Measurements from ENCODE around the gene VEZF1.

The VEZF1 gene, protein sequence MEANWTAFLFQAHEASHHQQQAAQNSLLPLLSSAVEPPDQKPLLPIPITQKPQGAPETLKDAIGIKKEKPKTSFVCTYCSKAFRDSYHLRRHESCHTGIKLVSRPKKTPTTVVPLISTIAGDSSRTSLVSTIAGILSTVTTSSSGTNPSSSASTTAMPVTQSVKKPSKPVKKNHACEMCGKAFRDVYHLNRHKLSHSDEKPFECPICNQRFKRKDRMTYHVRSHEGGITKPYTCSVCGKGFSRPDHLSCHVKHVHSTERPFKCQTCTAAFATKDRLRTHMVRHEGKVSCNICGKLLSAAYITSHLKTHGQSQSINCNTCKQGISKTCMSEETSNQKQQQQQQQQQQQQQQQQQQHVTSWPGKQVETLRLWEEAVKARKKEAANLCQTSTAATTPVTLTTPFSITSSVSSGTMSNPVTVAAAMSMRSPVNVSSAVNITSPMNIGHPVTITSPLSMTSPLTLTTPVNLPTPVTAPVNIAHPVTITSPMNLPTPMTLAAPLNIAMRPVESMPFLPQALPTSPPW

GRCh38 chr17:57987581-57988300, at the start of gene VEZF1:
TSS of gene VEZF1 (minus strand) at chr17:57988254. CDS start at chr17:57988111, 143 bp downstream.
- H3K36me3 Mint-ChIP-seq (ENCODE audit: low read depth) = peaks cover 21% of the 10 kb centered on the region

GRCh38 chr17:58032691-58033415, 44.8 kb upstream of the VEZF1 start:
- Mint-ChIP-seq H3K36me3 (ENCODE audit: low read depth) (no peaks in the 10 kb centered on the region), H3K4me1 (ENCODE audit: low read depth) (no peaks in the 10 kb centered on the region), H3K27me3 (peaks cover 21% of the 10 kb centered on the region), H3K9me3 (no peaks in the 10 kb centered on the region), H3K4me3 (no peak overlapping the region), H3K27ac (no peak overlapping the region)

More at GRCh38 chr17:57987581-57988300, at the start of gene VEZF1:
- H3K27ac Mint-ChIP-seq = peak within 1 kb of the TSS; percentile 92
- H3K9me3 Mint-ChIP-seq = no peaks in the 10 kb centered on the region
- H3K27me3 Mint-ChIP-seq = no peaks in the 10 kb centered on the region
- H3K4me3 Mint-ChIP-seq = peak within 1 kb of the TSS; percentile 90
- H3K4me1 Mint-ChIP-seq (ENCODE audit: low read depth) = peaks cover 70% of the 10 kb centered on the region

DNA sequence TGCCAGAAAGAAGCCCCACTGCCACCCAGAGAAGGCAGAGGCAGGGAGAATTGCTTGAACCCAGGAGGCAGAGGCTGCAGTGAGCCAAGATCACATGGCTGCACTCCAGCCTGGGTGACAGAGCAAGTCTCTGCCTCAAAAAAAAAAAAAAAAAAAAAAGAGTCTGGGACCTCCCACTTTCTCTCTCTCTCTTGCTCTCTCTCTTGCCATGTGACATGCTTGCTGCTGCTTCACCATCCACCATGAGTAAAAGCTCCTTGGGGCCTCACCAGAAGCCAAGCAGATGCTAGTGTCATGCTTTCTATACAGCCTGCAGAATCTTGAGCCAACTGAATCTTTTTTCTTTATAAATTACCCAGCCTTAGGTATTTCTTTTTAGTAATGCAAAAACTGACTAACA, 40.5 kb upstream of the VEZF1 start:
- Mint-ChIP-seq H3K36me3 (ENCODE audit: low read depth) (no peaks in the 10 kb centered on the region), H3K27ac (no peak overlapping the region), H3K4me1 (ENCODE audit: low read depth) (no peaks in the 10 kb centered on the region), H3K4me3 (no peak overlapping the region), H3K9me3 (no peaks in the 10 kb centered on the region), H3K27me3 (peaks cover 38% of the 10 kb centered on the region)

DNA sequence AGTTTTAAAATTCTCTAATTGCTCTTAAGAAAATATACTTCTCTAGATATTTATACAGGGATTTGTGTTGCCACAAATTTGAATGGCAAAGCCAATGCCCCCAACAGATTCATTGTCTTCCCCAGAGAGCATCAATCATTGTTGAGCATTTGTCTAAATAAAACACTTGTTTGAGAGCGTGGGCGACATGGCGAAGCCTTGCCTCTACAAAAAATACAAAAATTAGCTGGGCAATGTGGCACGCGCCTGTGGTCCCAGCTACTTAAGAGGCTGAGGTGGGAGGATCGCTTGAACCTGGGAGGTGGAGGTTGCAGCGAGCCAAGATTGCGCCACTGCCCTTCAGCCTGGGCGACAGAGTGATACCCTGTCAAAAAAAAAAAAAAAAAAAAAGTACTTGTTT, 32.3 kb upstream of the VEZF1 start:
- H3K4me1 Mint-ChIP-seq (ENCODE audit: low read depth) = no peaks in the 10 kb centered on the region
- H3K27me3 Mint-ChIP-seq = peaks cover 26% of the 10 kb centered on the region
- H3K27ac Mint-ChIP-seq = no peak overlapping the region
- H3K9me3 Mint-ChIP-seq = no peaks in the 10 kb centered on the region
- no peak overlapping the region for H3K4me3 Mint-ChIP-seq
- H3K36me3 Mint-ChIP-seq (ENCODE audit: low read depth) = no peaks in the 10 kb centered on the region

DNA sequence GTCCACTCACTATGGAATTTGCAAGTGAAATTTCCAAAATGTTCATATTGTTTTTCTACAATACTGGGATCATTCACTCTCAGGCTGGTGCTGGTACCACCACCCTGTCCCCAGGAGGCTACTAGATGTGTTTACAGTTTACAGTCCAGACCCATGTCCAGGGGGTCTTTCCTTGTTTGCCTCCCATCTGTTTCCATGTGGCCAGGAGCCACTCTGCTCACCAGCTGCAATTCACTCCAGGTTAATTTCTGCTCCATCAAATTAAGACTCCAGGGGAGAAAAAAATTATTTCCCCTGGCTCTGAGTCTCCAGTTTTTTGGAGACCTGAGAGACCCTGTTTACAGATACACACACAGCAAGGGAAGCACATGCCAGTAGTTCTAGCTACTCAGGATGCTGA, 31.5 kb upstream of the VEZF1 start:
- Mint-ChIP-seq H3K27me3 (peaks cover 19% of the 10 kb centered on the region), H3K4me1 (ENCODE audit: low read depth) (no peaks in the 10 kb centered on the region), H3K27ac (no peak overlapping the region), H3K36me3 (ENCODE audit: low read depth) (no peaks in the 10 kb centered on the region), H3K9me3 (no peaks in the 10 kb centered on the region), H3K4me3 (no peak overlapping the region)

DNA sequence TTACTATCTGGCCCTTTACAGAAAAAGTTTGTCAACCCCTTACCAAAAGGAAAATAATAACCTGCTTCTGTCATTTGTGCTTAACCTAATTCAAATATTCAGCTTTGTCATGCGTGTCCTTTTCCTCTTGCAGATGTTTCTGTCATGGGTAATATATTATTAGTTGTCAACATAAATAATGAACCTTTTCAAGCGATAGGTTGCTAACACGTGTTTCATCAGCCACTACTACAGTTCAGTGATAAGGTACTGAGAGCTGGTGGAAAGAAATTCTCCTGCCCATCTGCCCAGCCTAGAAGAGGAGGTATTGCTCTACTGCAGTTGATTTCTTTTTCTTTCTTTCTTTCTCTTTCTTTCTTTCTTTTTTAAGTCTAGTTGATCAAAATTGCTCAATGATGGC, 31.0 kb upstream of the VEZF1 start:
- peaks cover 19% of the 10 kb centered on the region for H3K27me3 Mint-ChIP-seq
- H3K4me3 Mint-ChIP-seq = no peak overlapping the region
- no peak overlapping the region for H3K27ac Mint-ChIP-seq
- H3K4me1 Mint-ChIP-seq (ENCODE audit: low read depth) = no peaks in the 10 kb centered on the region
- H3K9me3 Mint-ChIP-seq = no peaks in the 10 kb centered on the region
- H3K36me3 Mint-ChIP-seq (ENCODE audit: low read depth) = no peaks in the 10 kb centered on the region

DNA sequence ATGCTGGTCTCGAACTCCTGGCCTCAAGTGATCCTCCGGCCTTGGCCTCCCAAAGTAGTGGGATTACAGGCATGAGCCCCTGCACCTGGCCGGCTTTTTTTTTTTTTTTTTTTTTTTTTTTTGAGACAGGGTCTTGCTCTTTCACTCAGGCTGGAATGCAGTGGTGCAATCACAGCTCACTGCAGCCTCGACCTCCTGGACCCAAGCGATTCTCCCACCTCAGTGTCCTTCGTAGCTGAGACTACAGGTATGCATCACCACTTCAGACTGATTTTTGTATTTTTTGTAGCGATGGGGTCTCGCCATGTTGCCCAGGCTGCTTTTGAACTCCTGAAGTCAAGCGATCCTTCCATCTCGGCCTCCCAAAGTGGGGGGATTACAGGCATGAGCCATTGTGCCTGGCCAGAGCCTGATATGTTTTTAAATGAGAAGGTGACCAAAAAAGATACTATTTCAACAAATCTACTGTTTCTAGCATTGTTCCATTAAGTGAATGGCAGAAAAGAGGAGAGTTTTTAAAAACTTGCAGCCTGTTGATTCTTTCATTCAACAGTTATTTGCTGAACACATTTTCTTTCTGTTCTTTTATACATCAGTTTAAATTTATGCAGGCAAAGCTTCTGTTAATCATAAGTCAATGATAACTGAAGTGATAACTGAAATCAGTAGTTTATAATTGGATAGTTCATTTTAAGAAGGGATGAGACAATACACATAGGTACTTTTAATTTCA, 22.2 kb upstream of the VEZF1 start:
- no peak overlapping the region for H3K27ac Mint-ChIP-seq
- peaks cover 36% of the 10 kb centered on the region for H3K4me1 Mint-ChIP-seq (ENCODE audit: low read depth)
- no peaks in the 10 kb centered on the region for H3K27me3 Mint-ChIP-seq
- no peaks in the 10 kb centered on the region for H3K9me3 Mint-ChIP-seq
- no peak overlapping the region for H3K4me3 Mint-ChIP-seq
- H3K36me3 Mint-ChIP-seq (ENCODE audit: low read depth) = peaks cover 47% of the 10 kb centered on the region

DNA sequence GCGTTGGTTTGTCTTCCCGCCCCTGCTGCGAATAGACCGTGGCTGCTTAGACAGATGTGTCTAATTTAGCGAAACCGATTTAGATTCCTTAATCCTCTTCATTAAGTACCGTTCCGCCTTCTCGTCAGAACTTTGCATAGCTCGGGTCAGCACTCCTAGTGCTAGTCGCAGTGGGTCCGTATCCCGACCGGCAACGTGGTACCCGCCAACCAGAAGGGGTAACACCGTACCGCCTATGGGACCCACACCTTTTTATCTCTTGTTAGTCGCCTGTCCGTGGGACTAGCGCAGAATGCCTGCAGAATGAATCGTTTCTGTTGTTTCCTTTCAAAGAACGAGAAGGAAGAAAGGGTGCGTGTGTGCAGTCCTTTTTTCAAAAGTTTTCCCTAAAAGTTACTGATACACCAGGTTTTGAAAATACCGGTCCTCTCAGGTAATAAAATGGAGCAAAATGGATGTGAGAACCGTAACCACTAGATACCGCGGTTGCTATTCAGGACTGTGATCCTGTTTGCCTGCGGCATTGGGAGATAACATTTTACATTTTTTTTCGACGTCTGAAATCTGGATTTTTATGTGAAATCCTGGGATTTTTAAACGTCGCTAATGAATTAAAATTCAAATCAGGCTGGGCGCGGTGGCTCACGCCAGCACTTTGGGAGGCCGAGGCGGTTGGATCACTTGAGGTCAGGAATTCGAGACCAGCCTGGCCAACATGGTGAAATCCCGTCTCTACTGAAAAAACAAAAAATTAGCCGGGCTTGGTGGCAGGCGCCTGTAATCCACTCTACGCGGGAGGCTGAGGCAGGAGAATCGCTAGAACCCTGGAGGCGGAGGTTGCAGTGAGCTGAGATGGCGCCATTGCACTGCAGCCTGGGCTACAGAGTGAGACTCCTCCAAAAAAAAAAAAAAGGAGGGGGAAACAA, 20.0 kb upstream of the VEZF1 start:
- peaks cover 56% of the 10 kb centered on the region for H3K4me1 Mint-ChIP-seq (ENCODE audit: low read depth)
- H3K27me3 Mint-ChIP-seq = no peaks in the 10 kb centered on the region
- H3K4me3 Mint-ChIP-seq = peak overlapping the region; percentile 84
- no peaks in the 10 kb centered on the region for H3K9me3 Mint-ChIP-seq
- H3K27ac Mint-ChIP-seq = peak overlapping the region; percentile 100
- peaks cover 69% of the 10 kb centered on the region for H3K36me3 Mint-ChIP-seq (ENCODE audit: low read depth)

DNA sequence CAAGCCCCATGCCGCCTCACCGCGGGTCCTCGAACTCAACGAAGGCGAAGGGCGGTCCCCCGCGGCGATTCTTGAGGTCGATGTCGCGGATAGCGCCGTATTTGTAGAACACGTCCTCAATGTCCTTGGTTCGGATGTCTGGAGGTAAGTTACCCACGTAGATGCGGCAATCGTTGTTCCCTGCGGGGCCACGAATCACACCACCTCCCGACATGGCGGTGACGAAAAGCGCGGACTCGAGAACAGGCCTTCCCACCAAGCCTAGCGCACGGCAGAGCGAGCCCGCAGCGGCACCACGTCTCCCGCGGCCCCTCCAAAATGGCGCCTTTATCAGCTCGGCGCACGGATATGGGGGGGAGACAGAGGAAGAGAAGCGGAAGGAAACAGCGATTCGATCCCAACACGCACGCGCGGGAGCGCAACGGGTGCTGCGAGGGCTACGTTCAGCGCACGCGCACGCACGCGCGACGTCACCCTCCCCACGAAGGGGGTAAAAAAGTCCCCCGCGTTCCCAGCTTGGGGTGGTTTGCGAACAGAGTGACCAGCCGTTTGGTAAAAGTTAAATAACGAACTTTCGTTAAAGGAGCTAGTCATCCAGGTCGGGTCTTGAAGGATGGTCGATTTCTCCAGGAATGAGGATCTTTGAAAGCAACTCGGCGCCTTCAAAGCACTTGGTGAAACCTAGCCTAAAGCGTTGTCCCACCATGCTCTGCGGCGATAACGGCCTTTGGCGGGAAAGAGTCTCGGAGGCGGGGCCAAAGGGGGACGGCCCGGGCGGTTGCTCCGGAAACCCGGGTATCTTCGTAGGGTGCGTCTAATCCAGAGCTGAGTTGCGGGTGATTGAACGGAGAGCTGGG, 19.1 kb upstream of the VEZF1 start, which contains the start of gene SRSF1:
Gene SRSF1 (minus strand): TSS at position 323 of the 857 bp plus-strand sequence. CDS start 109 bp downstream, at position 214.
- H3K4me3 Mint-ChIP-seq = peak within 1 kb of the TSS; percentile 84
- peak within 1 kb of the TSS; percentile 100 for H3K27ac Mint-ChIP-seq
- no peaks in the 10 kb centered on the region for H3K27me3 Mint-ChIP-seq
- H3K36me3 Mint-ChIP-seq (ENCODE audit: low read depth) = peaks cover 78% of the 10 kb centered on the region
- H3K4me1 Mint-ChIP-seq (ENCODE audit: low read depth) = peaks cover 64% of the 10 kb centered on the region
- H3K9me3 Mint-ChIP-seq = no peaks in the 10 kb centered on the region

DNA sequence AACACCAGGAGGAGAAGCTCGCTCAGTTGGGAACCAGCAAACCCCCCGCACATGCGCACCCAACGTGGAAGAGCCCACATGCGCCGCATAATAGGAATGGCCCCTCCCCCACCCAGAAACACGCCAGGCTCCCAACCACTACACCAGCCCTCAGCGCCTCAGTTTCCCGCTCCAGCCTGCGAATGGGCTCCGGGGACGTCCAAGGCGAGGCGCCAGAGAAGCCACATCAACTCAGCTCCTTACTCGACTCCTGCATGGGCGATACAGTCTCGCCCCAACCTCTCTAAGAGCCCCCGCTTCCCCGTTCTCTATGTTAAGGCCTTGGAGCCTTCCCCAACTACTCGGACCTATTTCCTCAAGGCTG, 18.5 kb upstream of the VEZF1 start:
- Mint-ChIP-seq H3K4me1 (ENCODE audit: low read depth) (peaks cover 71% of the 10 kb centered on the region), H3K9me3 (no peaks in the 10 kb centered on the region), H3K4me3 (peak overlapping the region; percentile 84), H3K27me3 (no peaks in the 10 kb centered on the region), H3K27ac (peak overlapping the region; percentile 100), H3K36me3 (ENCODE audit: low read depth) (peaks cover 84% of the 10 kb centered on the region)

DNA sequence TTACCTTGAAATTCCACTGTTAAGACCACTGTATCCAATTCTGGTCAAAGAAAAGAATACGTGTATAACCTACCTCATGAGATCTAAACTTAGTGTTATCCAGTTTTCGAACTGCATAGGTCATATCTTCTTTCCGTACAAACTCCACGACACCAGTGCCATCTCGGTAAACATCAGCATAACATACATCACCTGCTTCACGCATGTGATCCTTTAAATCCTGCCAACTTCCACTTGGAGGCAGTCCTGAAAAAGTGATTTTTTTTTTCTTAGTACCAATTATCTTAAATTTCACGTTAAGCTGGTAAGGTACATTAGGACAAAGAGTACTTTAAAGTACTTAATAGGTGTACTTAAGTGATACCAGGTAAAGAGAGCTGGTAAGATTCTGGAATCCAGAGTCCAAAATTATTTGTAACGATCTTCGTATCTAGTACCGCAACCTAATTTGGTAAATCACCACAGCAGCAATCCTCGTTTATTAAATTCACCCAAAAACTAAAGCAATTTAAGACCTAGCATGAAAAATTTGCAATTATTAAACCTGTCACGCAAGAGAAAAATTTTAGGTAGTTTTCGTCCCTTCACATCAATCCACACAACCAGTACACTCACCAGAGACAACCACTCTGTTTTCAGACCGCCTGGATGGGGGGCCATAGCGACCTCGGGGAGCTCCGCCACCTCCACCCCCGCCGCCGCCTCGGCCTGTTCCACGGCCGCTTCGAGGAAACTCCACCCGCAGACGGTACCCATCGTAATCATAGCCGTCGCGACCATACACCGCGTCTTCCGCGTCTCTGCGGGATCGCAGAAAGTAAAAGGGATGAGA, 17.9 kb upstream of the VEZF1 start:
- H3K27ac Mint-ChIP-seq = peak overlapping the region; percentile 100
- no peaks in the 10 kb centered on the region for H3K9me3 Mint-ChIP-seq
- no peaks in the 10 kb centered on the region for H3K27me3 Mint-ChIP-seq
- H3K4me1 Mint-ChIP-seq (ENCODE audit: low read depth) = peaks cover 77% of the 10 kb centered on the region
- H3K4me3 Mint-ChIP-seq = peak overlapping the region; percentile 84
- H3K36me3 Mint-ChIP-seq (ENCODE audit: low read depth) = peaks cover 84% of the 10 kb centered on the region

DNA sequence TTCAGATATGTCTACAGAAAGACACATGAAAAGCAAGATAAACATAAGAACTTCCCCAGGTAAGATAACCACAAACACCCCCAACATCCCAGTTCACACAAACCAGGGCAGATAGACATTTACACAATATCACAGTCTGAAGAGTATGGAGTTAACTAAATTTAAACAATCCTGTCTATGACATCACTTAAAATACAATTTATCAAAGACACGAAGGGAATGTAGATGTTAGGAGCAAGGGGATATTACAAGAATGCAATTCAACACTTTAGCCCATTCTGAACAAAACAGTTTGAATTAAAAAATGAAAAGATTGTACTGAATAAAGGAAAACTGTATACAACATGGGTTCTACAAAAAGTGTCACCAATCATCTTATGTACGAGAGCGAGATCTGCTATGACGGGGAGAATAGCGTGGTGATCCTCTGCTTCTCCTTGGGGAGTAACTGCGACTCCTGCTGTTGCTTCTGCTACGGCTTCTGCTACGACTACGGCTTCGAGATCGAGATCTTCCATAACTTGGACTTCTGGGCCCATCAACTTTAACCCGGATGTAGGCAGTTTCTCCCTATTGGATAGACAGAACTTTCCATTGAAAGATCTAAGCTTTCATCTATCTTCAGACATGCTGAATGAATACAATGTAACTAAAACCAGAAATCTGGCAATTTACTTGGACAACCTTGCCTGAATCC, 17.1 kb upstream of the VEZF1 start:
- Mint-ChIP-seq H3K4me3 (peak overlapping the region; percentile 84), H3K27me3 (no peaks in the 10 kb centered on the region), H3K27ac (peak overlapping the region; percentile 100), H3K36me3 (ENCODE audit: low read depth) (peaks cover 87% of the 10 kb centered on the region), H3K9me3 (no peaks in the 10 kb centered on the region), H3K4me1 (ENCODE audit: low read depth) (peaks cover 84% of the 10 kb centered on the region)
